GM23338 (cell line): ENCODE data around the gene IL1RAPL2. TPM values are rescaled to one million over a fixed set of nuclear protein-coding genes. Genes with fewer than 3 reads are reported as not detected.

Source experiments
- ATAC-seq: fragments of 200-7000 bp; cut with Tn5 transposase; 3 replicates; pipeline ENCODE4 v1.9.1; 2020
- DNase-seq: peaks from one replicate; pipeline ENCODE4 v3.0.0-alpha.2; 2015; ENCODE audit warnings: low spot score
- H2AFZ ChIP-seq: fragments of 200-600 bp; sonication (generic); 2 replicates; pipeline ENCODE4 v1.8.0; 2016; ENCODE audit warnings: antibody characterized with exemption, mild to moderate bottlenecking, moderate library complexity
- H3F3A ChIP-seq: fragments of 200-600 bp; sonication (generic); replicated peaks from 2 replicates; pipeline ENCODE4 v1.8.0; 2017; ENCODE audit warnings: antibody characterized with exemption, mixed run types, low read depth
- H3K27ac ChIP-seq: fragments of 200-600 bp; sonication (generic); 2 replicates; pipeline ENCODE4 v1.6.1; 2016; ENCODE audit warnings: low read depth
- H3K27me3 ChIP-seq: fragments of 200-600 bp; sonication (generic); 2 replicates; pipeline ENCODE4 v1.8.0; 2016; ENCODE audit warnings: mild to moderate bottlenecking, mixed run types, moderate library complexity; ENCODE audit not compliant: insufficient read depth
- H3K36me3 ChIP-seq: fragments of 200-600 bp; sonication (generic); 2 replicates; pipeline ENCODE4 v1.8.0; 2016; ENCODE audit warnings: mild to moderate bottlenecking; ENCODE audit not compliant: insufficient read depth
- H3K4me1 ChIP-seq: fragments of 200-600 bp; sonication (generic); 2 replicates; pipeline ENCODE4 v1.8.0; 2016; ENCODE audit warnings: mild to moderate bottlenecking, moderate library complexity; ENCODE audit not compliant: insufficient read depth
- H3K4me2 ChIP-seq: fragments of 200-600 bp; sonication (generic); 2 replicates; pipeline ENCODE4 v1.7.1; 2017; ENCODE audit warnings: mixed run types
- H3K4me3 ChIP-seq: fragments of 200-600 bp; sonication (generic); 2 replicates; pipeline ENCODE4 v1.6.1; 2016; ENCODE audit warnings: mixed run types
- H3K79me2 ChIP-seq: fragments of 200-600 bp; sonication (generic); replicated peaks from 2 replicates; pipeline ENCODE4 v1.8.0; 2017; ENCODE audit warnings: mild to moderate bottlenecking; ENCODE audit not compliant: insufficient read depth
- H3K9me2 ChIP-seq: fragments of 200-600 bp; sonication (generic); 2 replicates; pipeline ENCODE4 v1.8.0; 2017; ENCODE audit not compliant: insufficient read depth
- H4K20me1 ChIP-seq: fragments of 200-600 bp; sonication (generic); replicated peaks from 2 replicates; pipeline ENCODE4 v1.8.0; 2017; ENCODE audit warnings: mild to moderate bottlenecking; ENCODE audit not compliant: insufficient read depth
- H3K27ac Mint-ChIP-seq: 2 replicates; pipeline ENCODE4 v1.8.0; 2020; ENCODE audit warnings: inconsistent platforms, mild to moderate bottlenecking, moderate library complexity, mixed read lengths
- H3K27me3 Mint-ChIP-seq: 3 replicates; pipeline ENCODE4 v1.8.0; 2022; ENCODE audit warnings: low read depth, mild to moderate bottlenecking, moderate library complexity, mixed read lengths, inconsistent platforms; ENCODE audit not compliant: insufficient read depth, poor library complexity
- H3K36me3 Mint-ChIP-seq: 3 replicates; pipeline ENCODE4 v1.8.0; 2021; ENCODE audit warnings: low read depth, mild to moderate bottlenecking, inconsistent platforms, moderate library complexity, mixed read lengths
- H3K4me1 Mint-ChIP-seq: 3 replicates; pipeline ENCODE4 v1.8.0; 2020; ENCODE audit warnings: mild to moderate bottlenecking, inconsistent platforms, mixed read lengths
- H3K4me3 Mint-ChIP-seq: 3 replicates; pipeline ENCODE4 v1.8.0; 2021; ENCODE audit warnings: moderate library complexity, mild to moderate bottlenecking, inconsistent platforms, mixed read lengths
- H3K9me3 Mint-ChIP-seq: 3 replicates; pipeline ENCODE4 v1.8.0; 2020; ENCODE audit warnings: moderate library complexity, mild to moderate bottlenecking, inconsistent platforms, mixed read lengths
- CREB1 ChIP-seq: fragments of 250-450 bp; sonication (Bioruptor Pico); IDR thresholded peaks from 2 replicates; pipeline ENCODE4 v1.5.0; 2020; ENCODE audit warnings: low read depth, mild to moderate bottlenecking, moderate library complexity
- CTCF ChIP-seq, 2 experiments: fragments of 200-600 bp in 1 of 2; sonication (generic) in 1 of 2; conservative IDR thresholded peaks; 2 replicates each; pipeline versions ENCODE4 v1.5.1 to v1.6.1; 2016 to 2017; ENCODE audit warnings: antibody characterized with exemption in 2 of 2, low read depth in 2 of 2, mild to moderate bottlenecking in 2 of 2, moderate library complexity in 1 of 2
- ETS1 ChIP-seq: IDR thresholded peaks from 2 replicates; pipeline ENCODE4 v1.6.1; 2016; ENCODE audit warnings: antibody characterized with exemption
- EZH2 ChIP-seq: fragments of 200-600 bp; sonication (generic); IDR thresholded peaks from one replicate; pipeline ENCODE4 v1.8.0; 2017; ENCODE audit warnings: antibody characterized with exemption, mild to moderate bottlenecking, low read depth; ENCODE audit not compliant: unreplicated experiment
- EZH2phosphoT487 ChIP-seq: fragments of 200-600 bp; sonication (generic); IDR thresholded peaks from one replicate; pipeline ENCODE4 v1.8.1; 2018; ENCODE audit warnings: antibody characterized with exemption; ENCODE audit not compliant: unreplicated experiment
- JUNB ChIP-seq: IDR thresholded peaks from one replicate; pipeline ENCODE4 v1.6.1; 2016; ENCODE audit warnings: antibody characterized with exemption; ENCODE audit not compliant: unreplicated experiment
- NANOG ChIP-seq: IDR thresholded peaks from 2 replicates; pipeline ENCODE4 v1.6.1; 2016; ENCODE audit warnings: antibody characterized with exemption, borderline replicate concordance
- POLR2AphosphoS5 ChIP-seq: IDR thresholded peaks from 2 replicates; pipeline ENCODE4 v1.6.1; 2016; ENCODE audit warnings: antibody characterized with exemption, low read depth
- REST ChIP-seq: IDR thresholded peaks from one replicate; pipeline ENCODE4 v1.6.1; 2018; ENCODE audit warnings: antibody characterized with exemption; ENCODE audit not compliant: unreplicated experiment
- STAT1 ChIP-seq: IDR thresholded peaks from one replicate; pipeline ENCODE4 v1.6.1; 2016; ENCODE audit warnings: antibody characterized with exemption; ENCODE audit not compliant: unreplicated experiment
- ZNF114 ChIP-seq: fragments of 250-450 bp; sonication (Bioruptor Pico); IDR thresholded peaks from 2 replicates; pipeline ENCODE4 v1.5.0; 2020; ENCODE audit warnings: mild to moderate bottlenecking, moderate library complexity
- ZNF331 ChIP-seq: fragments of 250-450 bp; sonication (Bioruptor Pico); IDR thresholded peaks from 2 replicates; pipeline ENCODE4 v1.5.0; 2020; ENCODE audit warnings: low read depth, mild to moderate bottlenecking, moderate library complexity
- ZNF462 ChIP-seq: fragments of 250-450 bp; sonication (Bioruptor Pico); IDR thresholded peaks from 2 replicates; pipeline ENCODE4 v1.5.0; 2020; ENCODE audit warnings: mild to moderate bottlenecking, moderate library complexity
- polyA plus RNA-seq: library from polyadenylated mRNA; unstranded; fragments of >200 nt; fragmentation: Nextera tagmentation; extraction: Ambion mirVana; gene quantifications from 2 replicates; pipeline ENCODE4 v1.2.1, GENCODE V29; 2016
- total RNA-seq: library from RNA; depleted of rRNA; stranded (reverse); fragments of >200 nt; shearing (Covaris generic); gene quantifications from 2 replicates; pipeline ENCODE4 v1.2.3, GENCODE V29; 2014

Gene IL1RAPL2
- total and polyA plus RNA-seq, 2 experiments from 2014 or later, result 0.80 to 0.94 TPM

GRCh38 chrX:105711805-105712204 lies 1145.8 kb downstream of the IL1RAPL2 start:
- H3K4me1 ChIP-seq, result no peaks in the 10 kb centered on the region
- H3K9me3 Mint-ChIP-seq, result peaks cover 4% of the 10 kb centered on the region; the same call in 2 of the 3 replicates
- H4K20me1 ChIP-seq, result no peaks in the 10 kb centered on the region
- H3F3A ChIP-seq, result no peaks in the 10 kb centered on the region
- no peaks in the 10 kb centered on the region for H3K27me3 ChIP-seq
- peaks cover 1% of the 10 kb centered on the region for H3K27me3 Mint-ChIP-seq
- H2AFZ ChIP-seq, result no peak overlapping the region
- no peak for DNase-seq
- H3K4me3 ChIP-seq, result no peak overlapping the region
- no peak overlapping the region for H3K27ac ChIP-seq
- no peak overlapping the region for H3K27ac Mint-ChIP-seq
- H3K9me2 ChIP-seq, result no peaks in the 10 kb centered on the region
- no peak overlapping the region for H3K4me2 ChIP-seq
- ATAC-seq, result no peak
- no peaks in the 10 kb centered on the region for H3K79me2 ChIP-seq
- no peak overlapping the region for H3K4me3 Mint-ChIP-seq
- H3K36me3 ChIP-seq, result no peaks in the 10 kb centered on the region
- TF ChIP-seq JUNB, result no peak
- TF ChIP-seq POLR2AphosphoS5, result no peak
- no peak for TF ChIP-seq ZNF462 (CRISPR knock-in tag)
- TF ChIP-seq STAT1, result no peak
- TF ChIP-seq EZH2phosphoT487, result no peak
- no peak for TF ChIP-seq ZNF114 (CRISPR knock-in tag)
- no peak for TF ChIP-seq CTCF (conservative IDR thresholded peaks at IDR 0.05; ENCODE audit: low read depth in 2 of 2)
- TF ChIP-seq ETS1, result no peak
- TF ChIP-seq CREB1 (CRISPR knock-in tag), result no peak
- TF ChIP-seq NANOG, result no peak
- no peak for TF ChIP-seq REST
- TF ChIP-seq EZH2, result no peak
- TF ChIP-seq ZNF331 (CRISPR knock-in tag), result no peak
- no peaks in the 10 kb centered on the region; the same call in 2 of the 3 replicates for H3K36me3 Mint-ChIP-seq
- H3K4me1 Mint-ChIP-seq, result no peaks in the 10 kb centered on the region
